GM21619 (cell line): ENCODE results near the gene MAF.

Experiments
- ATAC-seq: cut with Tn5 transposase; IDR thresholded peaks from one replicate; pipeline ENCODE4 v1.9.1; 2021; ENCODE audit not compliant: unreplicated experiment

The MAF gene

GRCh38 chr16:79592186-79592585 lies 8.4 kb downstream of the MAF start:
- ATAC-seq = no peak

GRCh38 chr16:79589601-79590102 lies 10.9 kb downstream of the MAF start:
- no peak for ATAC-seq

DNA sequence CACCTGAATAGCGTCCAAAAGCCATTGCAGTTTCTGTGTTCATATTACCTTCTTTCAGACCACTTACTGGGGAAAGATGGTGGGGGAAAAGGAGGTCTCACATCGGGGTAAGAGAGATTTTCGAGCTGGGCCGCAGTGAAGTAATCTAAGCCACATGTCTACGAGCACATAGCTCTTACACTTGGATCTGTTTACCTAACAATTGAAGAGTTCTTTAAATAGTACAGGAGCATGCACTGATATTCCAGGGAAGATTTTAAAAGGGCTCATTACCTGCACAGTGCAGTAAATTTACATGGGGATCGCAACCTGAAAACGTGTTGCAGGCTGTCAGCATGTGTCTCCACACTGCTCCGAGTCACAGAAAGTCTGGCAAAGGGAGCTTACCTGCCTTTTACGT lies 12.6 kb downstream of the MAF start:
- ATAC-seq = no peak

DNA sequence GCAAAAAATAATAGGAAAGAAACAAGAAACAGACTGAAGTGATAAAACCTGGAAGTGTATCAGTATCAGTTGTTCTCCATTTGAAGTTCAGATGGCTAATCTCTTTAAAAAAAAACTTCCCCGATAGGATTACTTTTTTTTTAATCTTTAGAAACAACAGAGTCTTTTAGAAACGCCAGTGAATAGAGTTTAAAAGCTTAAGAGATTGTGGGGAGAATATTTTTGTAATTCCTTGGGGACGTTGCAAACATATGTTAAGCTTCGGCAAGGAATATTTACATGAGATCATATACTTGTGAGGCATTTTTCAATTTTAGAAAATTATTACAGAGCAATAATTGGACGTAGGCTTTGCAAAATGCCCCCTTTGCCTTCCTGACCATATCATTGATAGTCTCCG lies 13.2 kb downstream of the MAF start:
- ATAC-seq = no peak

GRCh38 chr16:79582789-79583188 lies 17.7 kb downstream of the MAF start:
- ATAC-seq = no peak

DNA sequence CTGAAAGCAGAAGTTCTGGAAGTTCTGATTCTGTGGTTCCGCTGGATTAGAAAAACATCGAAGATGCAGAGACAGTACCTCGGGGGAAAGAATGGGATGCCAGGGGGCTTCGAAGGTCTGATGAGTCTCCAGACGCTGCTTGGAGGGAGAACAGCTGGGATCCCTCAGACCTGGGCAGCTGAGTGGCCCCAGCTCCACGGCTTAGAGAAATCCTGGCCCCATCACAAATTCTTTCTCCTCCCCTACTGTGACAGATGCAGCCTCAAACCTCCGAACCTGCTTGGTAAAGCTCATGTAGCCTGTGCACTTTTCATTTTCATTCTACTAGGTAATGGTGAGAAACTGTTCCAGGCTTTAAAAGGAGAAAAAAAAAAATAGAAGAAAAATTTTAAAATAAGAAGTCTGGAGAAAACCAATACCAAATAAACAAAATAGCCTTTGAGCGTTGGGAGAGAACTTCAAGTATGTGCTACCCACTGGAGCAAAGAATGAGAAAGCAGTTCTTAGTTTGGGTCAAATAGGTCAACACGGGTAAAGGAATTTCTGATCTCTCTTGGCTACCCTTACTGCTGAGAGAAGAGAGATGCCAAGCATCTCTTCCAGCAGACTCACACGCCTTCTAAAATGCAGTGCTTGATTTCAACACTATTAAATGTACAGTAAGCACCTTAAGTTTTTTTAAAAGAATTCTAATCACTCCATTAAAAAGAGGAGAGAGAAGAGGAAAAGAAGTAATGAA lies 19.9 kb downstream of the MAF start:
- no peak for ATAC-seq

DNA sequence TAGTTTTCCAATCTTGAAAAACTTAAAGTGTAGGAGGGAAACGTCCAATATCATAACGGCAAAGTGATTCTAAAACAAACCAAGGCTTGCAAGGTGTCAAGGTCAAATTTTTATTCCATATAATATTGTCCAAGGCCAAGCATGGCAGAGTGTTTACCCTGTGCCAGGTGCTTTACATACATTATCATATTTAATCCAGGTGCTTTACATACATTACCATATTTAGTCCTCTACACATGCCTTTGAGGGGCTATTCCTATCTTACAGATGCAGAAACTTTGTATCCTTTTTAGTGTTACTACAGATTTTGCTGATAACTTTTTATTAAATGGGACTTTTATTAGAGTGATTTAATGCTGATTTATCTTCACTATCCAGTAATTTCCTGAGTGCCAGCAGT lies 23.9 kb downstream of the MAF start:
- ATAC-seq = no peak

GRCh38 chr16:79573884-79574283 lies 26.7 kb downstream of the MAF start:
- ATAC-seq = no peak

GRCh38 chr16:79573071-79573470 lies 27.5 kb downstream of the MAF start:
- no peak for ATAC-seq

DNA sequence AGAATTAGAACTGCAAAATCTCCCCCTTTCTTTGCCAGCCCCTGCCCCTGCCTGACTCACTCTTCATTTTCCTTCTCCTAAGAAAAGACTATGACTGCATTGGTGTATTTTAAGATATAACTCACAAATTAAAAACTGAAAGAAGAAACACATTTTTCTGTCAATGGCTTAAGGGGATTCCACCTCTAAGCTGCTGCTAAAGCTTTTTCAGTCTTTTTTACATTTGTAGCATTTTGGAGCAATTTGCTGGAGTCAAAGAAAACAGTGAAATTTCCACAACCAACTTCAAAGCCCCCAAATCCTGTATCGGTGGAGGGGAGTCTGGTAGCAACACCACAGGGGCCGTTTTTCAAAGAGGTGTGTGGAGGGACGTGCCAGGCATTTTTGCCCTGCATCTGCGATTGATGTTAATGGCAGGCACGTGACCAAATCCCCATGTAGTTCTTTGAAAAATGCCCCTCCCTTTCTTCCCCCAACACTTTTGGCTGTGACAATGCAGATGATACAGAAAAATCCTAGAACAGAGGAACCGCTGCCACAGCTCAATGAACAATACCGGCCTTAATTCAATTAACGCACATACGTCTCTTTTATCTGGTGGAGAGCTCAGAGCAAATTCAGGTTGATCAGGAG lies 28.5 kb downstream of the MAF start:
- no peak for ATAC-seq

GRCh38 chr16:79571065-79571902 lies 29.3 kb downstream of the MAF start:
- ATAC-seq = no peak

DNA sequence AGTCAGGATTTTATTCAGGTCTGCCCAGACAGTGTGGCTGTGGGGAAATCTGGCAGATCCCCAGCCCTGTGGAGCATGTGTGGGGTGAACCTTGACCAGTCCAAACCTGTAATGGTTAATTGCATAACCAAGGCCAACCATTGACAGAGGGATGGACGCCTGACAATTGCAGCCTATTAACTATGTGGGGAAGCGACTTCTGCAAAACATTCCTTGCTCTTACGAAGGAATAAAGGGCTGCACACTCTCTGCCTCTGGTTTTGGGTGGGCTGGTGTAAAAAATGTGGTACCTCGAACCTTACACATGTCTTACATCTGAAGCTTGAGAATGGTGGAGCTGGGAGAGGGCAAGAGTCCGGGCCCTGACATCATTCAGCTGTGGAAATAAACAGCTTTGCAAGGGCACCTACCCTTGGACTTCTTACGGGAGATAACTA lies 35.8 kb downstream of the MAF start:
- ATAC-seq = no peak

DNA sequence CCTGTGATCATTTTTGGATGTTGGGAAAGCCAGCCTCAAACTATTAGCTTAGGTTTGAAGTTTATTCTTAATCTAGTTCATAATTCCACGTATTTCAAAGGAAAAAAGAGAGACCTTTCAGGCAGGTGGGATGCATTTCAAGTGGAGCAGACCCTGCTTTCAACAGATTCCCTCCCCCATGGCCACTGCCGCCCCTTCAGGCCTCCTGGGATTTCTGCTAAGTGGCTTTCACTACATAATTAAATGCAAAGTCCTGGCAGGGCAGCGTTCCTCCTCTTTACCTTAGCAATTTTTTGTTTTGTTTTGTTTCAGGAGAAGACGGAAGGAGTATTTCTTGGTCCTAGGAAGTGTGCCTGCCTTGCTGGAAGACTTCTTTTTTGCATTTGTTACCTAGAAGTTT lies 36.6 kb downstream of the MAF start:
- ATAC-seq = no peak

DNA sequence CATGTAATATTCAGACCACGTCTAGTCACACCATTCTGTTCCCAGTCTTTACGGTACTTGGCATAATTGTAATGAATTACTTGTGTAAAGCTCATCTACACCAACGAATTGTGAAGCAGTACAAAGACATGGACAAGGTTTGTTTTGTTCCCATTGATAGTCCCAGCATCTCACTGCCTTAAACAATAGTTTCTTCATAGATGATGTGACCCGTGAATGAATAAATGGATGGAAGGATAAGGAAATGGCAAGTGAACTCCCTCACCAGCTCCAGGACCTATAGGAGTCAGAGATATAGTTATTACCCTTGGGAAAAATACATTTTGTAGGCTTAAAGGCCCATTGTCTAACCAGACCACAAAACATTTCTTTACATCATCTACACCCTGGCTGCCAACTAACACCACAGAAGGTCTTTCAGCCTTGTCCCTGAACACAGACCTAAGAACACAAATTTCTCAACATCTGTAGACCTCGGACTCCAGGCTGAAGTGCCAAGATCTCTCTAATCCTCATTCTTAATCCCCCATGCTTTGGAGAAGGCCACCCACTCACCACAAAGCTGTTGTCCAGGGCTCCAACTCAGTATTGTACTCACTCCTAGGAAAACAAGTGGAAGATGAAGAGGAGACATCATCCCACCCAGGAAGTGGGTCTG lies 38.2 kb downstream of the MAF start:
- ATAC-seq = no peak

DNA sequence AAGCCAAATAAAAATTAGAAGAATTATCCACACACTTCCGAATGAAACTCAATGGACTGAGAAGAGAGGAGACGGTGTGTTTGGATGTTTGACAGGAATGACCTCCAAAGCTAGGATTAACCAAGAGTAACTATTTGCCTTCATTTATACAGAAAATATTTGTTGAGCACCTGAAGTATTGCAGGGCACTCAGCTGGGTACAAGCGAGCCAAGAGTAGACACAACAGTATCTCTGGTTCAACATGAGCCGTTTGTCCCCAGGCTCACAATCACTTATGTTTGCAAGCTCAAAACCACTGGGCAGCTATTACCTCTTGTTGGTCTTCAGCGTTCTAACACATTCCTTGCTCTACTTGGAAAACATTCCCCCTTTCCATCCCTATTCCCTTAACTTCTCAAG lies 38.8 kb downstream of the MAF start:
- no peak for ATAC-seq

GRCh38 chr16:79560923-79561322 lies 39.6 kb downstream of the MAF start:
- no peak for ATAC-seq

- no peak for ATAC-seq
These were observed 40.2 kb downstream of the MAF start for GRCh38 chr16:79560318-79560717.

GRCh38 chr16:79559532-79559931 lies 41.0 kb downstream of the MAF start:
- no peak for ATAC-seq

DNA sequence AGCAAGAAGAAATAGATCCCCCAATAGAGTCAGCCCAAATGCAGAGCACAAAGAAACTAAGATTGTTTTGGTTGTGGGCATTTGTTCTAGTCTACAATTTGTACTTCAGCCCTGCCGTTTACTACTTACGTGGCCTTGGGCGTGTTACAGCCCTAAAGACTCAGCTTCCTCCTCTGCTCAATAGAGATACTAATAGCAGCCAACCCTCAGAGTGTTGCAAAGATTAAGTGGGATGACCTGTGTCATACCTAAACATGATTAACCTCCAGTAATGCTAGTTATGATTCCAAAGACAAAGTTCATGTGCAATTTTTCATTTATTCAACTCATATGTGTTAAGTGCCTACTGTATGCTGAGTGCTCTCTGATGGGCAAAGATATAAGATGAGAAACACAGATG lies 43.1 kb downstream of the MAF start:
- no peak for ATAC-seq

GRCh38 chr16:79554912-79555311 lies 45.6 kb downstream of the MAF start:
- no peak for ATAC-seq

- ATAC-seq = no peak
These were observed 50.2 kb downstream of the MAF start for GRCh38 chr16:79550373-79550772.
